Glutamatergic neuron (in vitro differentiated cells): ENCODE data around the gene TUT7. TPM values are rescaled to one million over a fixed set of nuclear protein-coding genes. Genes with fewer than 3 reads are reported as not detected.

Source experiments
- DNase-seq: peaks from one replicate; pipeline ENCODE4 v3.0.0; 2022
- H3K27ac Mint-ChIP-seq: one replicate; pipeline ENCODE4 v1.8.0; 2020; ENCODE audit warnings: mild to moderate bottlenecking, mixed read lengths, inconsistent platforms; ENCODE audit not compliant: unreplicated experiment
- H3K27me3 Mint-ChIP-seq: one replicate; pipeline ENCODE4 v1.8.0; 2020; ENCODE audit warnings: mild to moderate bottlenecking, moderate library complexity, mixed read lengths, inconsistent platforms; ENCODE audit not compliant: unreplicated experiment
- H3K36me3 Mint-ChIP-seq: one replicate; pipeline ENCODE4 v1.8.0; 2020; ENCODE audit warnings: mild to moderate bottlenecking, mixed read lengths, inconsistent platforms; ENCODE audit not compliant: unreplicated experiment
- H3K4me1 Mint-ChIP-seq: one replicate; pipeline ENCODE4 v1.8.0; 2020; ENCODE audit warnings: mild to moderate bottlenecking, low read depth, mixed read lengths, inconsistent platforms; ENCODE audit not compliant: unreplicated experiment
- H3K4me3 Mint-ChIP-seq: one replicate; pipeline ENCODE4 v1.8.0; 2020; ENCODE audit warnings: mild to moderate bottlenecking, mixed read lengths, inconsistent platforms; ENCODE audit not compliant: unreplicated experiment
- H3K9me3 Mint-ChIP-seq: one replicate; pipeline ENCODE4 v1.8.0; 2020; ENCODE audit warnings: mild to moderate bottlenecking, moderate library complexity, mixed read lengths, inconsistent platforms; ENCODE audit not compliant: unreplicated experiment
- CTCF ChIP-seq: fragments of 200-600 bp; sonication (generic); IDR thresholded peaks from one replicate; pipeline ENCODE4 v1.5.0; 2021; ENCODE audit not compliant: partially characterized antibody, unreplicated experiment
- total RNA-seq: library from RNA; stranded (reverse); fragmentation: NEBNext Ultra II Directional; extraction: Animal tissue kit (Norgen Biotek cat#: 25700); gene quantifications from one replicate; pipeline ENCODE4 v1.2.1, GENCODE V29; 2021; ENCODE audit not compliant: unreplicated experiment

Gene TUT7
- total RNA-seq, 1 donor from 2014 or later, result 29.4 TPM

- no peak for DNase-seq
- TF ChIP-seq CTCF, result no peak
- Mint-ChIP-seq H3K4me3 (no peak overlapping the region), H3K4me1 (peaks cover 2% of the 10 kb centered on the region), H3K27ac (no peak overlapping the region), H3K36me3 (peaks cover 27% of the 10 kb centered on the region), H3K27me3 (peaks cover 2% of the 10 kb centered on the region), H3K9me3 (peaks cover 4% of the 10 kb centered on the region)
Observed at GRCh38 chr9:86308687-86309086, 45.5 kb downstream of the TUT7 start.

GRCh38 chr9:86304236-86304730 lies 49.9 kb downstream of the TUT7 start:
- no peak for DNase-seq
- no peak overlapping the region for H3K27ac Mint-ChIP-seq
- no peak overlapping the region for H3K4me3 Mint-ChIP-seq
- H3K27me3 Mint-ChIP-seq, result no peaks in the 10 kb centered on the region
- peaks cover 6% of the 10 kb centered on the region for H3K4me1 Mint-ChIP-seq
- H3K36me3 Mint-ChIP-seq, result peaks cover under 1% of the 10 kb centered on the region
- no peak for TF ChIP-seq CTCF
- no peaks in the 10 kb centered on the region for H3K9me3 Mint-ChIP-seq

GRCh38 chr9:86303316-86303975 lies 50.8 kb downstream of the TUT7 start:
- H3K9me3 Mint-ChIP-seq, result no peaks in the 10 kb centered on the region
- no peaks in the 10 kb centered on the region for H3K27me3 Mint-ChIP-seq
- TF ChIP-seq CTCF, result no peak
- no peak overlapping the region for H3K4me3 Mint-ChIP-seq
- peak overlapping the region; percentile 17 for H3K27ac Mint-ChIP-seq
- H3K4me1 Mint-ChIP-seq, result peaks cover 6% of the 10 kb centered on the region
- no peak for DNase-seq
- no peaks in the 10 kb centered on the region for H3K36me3 Mint-ChIP-seq

- no peak for DNase-seq
- H3K27ac Mint-ChIP-seq, result no peak overlapping the region
- peaks cover 6% of the 10 kb centered on the region for H3K4me1 Mint-ChIP-seq
- H3K9me3 Mint-ChIP-seq, result no peaks in the 10 kb centered on the region
- TF ChIP-seq CTCF, result no peak
- no peaks in the 10 kb centered on the region for H3K27me3 Mint-ChIP-seq
- H3K4me3 Mint-ChIP-seq, result no peak overlapping the region
- H3K36me3 Mint-ChIP-seq, result no peaks in the 10 kb centered on the region
Observed at GRCh38 chr9:86301686-86302085, 52.5 kb downstream of the TUT7 start.

GRCh38 chr9:86300701-86301100 lies 53.5 kb downstream of the TUT7 start:
- H3K9me3 Mint-ChIP-seq, result no peaks in the 10 kb centered on the region
- H3K4me3 Mint-ChIP-seq, result no peak overlapping the region
- DNase-seq, result no peak
- H3K4me1 Mint-ChIP-seq, result peaks cover 6% of the 10 kb centered on the region
- H3K27me3 Mint-ChIP-seq, result no peaks in the 10 kb centered on the region
- TF ChIP-seq CTCF, result no peak
- H3K36me3 Mint-ChIP-seq, result no peaks in the 10 kb centered on the region
- H3K27ac Mint-ChIP-seq, result no peak overlapping the region
